GM18867 (cell line): Measurements from ENCODE around the gene MARK2.
A peak's percentile ranks its signal among the peaks of the same experiment; 100 is the strongest.

Experiments
- ATAC-seq: cut with Tn5 transposase; IDR thresholded peaks from one replicate; pipeline ENCODE4 v1.9.1; 2021; ENCODE audit warnings: mild to moderate bottlenecking, moderate library complexity; ENCODE audit not compliant: unreplicated experiment

Gene MARK2

GRCh38 chr11:63829823-63830489, 9.0 kb upstream of the MARK2 start:
- ATAC-seq = no peak

GRCh38 chr11:63831326-63831725, 7.6 kb upstream of the MARK2 start:
- no peak for ATAC-seq

GRCh38 chr11:63832336-63832735, 6.6 kb upstream of the MARK2 start:
- ATAC-seq = no peak

- no peak for ATAC-seq
Observed at GRCh38 chr11:63833048-63833447, 5.9 kb upstream of the MARK2 start.

DNA sequence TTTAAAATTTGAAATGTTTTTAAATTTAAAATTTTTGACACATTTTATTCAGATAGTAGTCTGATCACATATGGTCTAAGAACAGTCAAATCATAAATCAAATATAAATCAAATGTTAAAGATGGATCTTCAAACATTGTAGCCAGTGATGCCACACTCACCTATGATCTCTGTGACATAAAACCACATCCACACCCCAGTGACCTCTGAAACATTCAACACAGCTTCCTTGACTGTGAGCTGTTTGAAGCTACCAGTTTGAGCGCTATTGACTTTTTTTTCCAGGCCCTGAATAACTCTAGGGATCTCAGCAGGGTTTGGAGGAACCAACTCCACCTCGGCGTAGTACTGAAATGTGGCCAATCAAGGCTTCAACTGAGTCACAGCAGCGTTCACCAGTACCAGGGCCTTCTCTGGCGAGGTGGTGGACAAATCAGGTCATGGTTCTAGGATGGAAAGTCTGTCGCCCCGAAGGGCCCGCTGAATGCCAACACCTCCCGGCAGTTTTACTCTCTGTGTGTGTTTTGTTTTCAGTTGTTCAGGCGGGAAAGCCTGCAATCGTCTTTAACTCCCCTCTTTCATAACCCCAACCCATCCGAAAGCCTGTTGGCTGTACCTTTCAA, 4.3 kb upstream of the MARK2 start:
- no peak for ATAC-seq

- no peak for ATAC-seq
Observed at GRCh38 chr11:63835158-63835545, 3.8 kb upstream of the MARK2 start.

GRCh38 chr11:63837027-63837688, 1.8 kb upstream of the MARK2 start:
- ATAC-seq = no peak

DNA sequence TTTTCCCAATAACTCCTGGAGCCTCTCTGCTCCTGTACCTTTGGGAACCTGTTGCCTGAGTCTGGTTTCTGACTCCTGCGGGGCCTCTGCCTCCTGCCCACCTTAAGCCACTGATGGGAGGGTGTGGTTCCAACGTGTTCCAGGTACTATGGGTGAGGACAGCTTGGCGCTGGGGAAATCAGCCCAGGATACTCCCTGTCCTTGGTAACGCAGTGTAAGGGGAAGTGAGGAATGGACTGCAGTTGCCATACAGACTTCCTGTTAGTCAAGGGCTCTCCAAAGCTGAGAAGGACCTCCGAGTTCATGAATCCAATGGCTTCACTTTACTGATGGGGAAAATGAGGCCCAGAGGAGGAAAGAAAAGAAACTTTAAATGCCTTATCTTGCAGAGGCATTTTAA, 1.2 kb upstream of the MARK2 start:
- ATAC-seq = no peak

- ATAC-seq = no peak
Observed at GRCh38 chr11:63838150-63838677, 696 bp upstream of the MARK2 start.

GRCh38 chr11:63839508-63840355, 822 bp downstream of the MARK2 start:
- ATAC-seq = peak; percentile 1

GRCh38 chr11:63840356-63841060, 1.6 kb downstream of the MARK2 start:
- ATAC-seq = no peak

DNA sequence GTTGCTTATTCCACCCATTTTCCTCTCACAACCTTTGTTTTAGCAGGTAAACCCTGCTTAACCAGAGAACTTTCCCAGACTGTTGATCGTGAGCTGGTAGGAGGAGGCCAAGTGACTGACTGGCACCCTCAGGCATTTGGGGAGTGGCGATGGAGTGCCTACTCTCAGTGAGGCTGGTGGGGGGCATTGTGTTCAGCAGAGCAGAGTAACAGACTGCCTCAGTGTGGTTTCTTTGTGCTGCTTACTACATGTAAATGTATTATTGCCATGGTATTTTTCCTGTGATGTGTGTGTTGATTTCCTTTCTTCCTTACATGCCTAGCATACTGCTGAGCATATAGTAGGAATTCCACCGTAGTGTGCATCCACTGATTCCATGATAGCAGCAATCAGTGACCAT, 2.6 kb downstream of the MARK2 start:
- no peak for ATAC-seq

DNA sequence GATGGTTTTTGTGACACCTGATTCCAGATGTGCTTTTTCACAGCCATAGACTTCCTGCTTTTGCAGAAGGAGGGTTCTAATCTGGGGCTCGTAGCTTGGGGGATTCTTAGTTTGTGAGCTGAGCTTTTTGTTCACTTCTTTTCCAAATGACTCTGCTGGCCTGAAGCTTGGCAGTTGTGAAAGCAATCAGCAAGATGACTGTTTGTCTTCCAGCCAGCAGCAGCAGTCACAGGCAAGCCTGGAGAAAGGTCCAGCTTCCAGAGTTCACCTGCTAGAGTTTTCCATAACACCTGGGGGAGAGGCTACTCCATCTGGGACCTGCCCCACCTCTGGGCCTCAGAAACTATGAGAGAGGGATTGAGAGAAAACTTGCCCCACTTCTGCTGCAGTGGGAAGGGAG, 4.1 kb downstream of the MARK2 start:
- ATAC-seq = no peak

- no peak for ATAC-seq
Observed at GRCh38 chr11:63844836-63845235, 5.9 kb downstream of the MARK2 start.

DNA sequence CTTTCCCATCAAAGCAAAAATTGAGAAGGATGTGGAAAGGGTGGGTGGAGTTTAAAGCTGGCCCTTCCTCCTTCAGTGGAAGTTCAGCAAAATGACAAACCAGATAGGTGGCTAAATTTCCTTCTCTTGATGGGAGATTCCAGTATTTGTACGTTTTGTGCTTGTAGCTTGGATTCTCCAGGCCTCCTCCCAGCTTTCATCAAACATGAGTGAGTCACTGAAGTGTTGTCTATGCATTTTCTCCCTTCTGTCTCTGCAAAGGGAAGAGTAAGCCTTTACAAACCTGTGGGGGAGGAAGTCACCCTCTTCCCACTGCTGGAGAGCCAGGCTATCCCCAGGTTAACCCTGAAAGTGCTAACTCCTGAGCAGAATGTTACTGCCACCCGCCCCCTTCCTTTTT, 6.4 kb downstream of the MARK2 start:
- ATAC-seq = no peak

GRCh38 chr11:63845911-63846310, 7.0 kb downstream of the MARK2 start:
- no peak for ATAC-seq

GRCh38 chr11:63846897-63847296, 8.0 kb downstream of the MARK2 start:
- no peak for ATAC-seq

GRCh38 chr11:63847363-63847762, 8.5 kb downstream of the MARK2 start:
- no peak for ATAC-seq

DNA sequence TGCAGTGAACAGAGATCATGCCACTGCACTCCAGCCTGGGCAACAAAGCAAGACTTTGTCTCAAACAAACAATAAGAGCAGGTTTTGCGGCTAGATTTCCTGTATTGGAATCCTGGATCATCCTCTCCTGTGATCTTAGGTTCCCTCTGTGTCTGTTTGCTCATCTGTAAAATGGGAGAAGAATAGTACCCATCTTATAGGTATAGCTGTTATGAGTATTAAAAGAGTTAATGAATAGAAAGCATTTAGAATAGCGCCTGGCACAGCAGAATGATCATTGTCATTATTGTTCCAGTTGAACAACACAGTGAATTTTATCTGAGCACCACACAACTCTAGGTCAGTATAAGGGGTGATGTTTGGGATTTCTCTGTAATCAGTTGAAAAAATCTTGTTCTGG, 10.8 kb downstream of the MARK2 start:
- no peak for ATAC-seq

DNA sequence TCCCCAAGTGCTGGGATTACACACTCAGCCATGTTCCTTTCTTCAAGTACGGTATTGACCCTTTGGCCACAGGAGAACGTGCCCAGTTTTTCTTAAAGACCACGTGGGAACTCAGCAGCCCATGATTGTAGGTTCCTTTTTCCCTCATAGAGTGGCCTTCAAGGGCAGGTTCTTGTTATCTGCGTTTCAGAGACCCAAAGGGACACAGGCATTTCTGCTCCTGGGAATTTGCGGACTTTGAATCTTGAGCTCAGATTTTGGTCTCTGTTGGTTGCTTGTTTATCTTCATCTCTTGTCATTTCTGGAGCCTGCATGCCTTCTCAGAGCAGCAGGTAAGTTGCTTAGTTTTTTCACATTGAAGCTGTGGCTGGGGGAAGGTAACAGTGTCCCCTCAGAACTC, 12.0 kb downstream of the MARK2 start:
- no peak for ATAC-seq

- ATAC-seq = no peak
Observed at GRCh38 chr11:63851364-63851763, 12.5 kb downstream of the MARK2 start.
